Ishikawa (cell line): Measurements from ENCODE around the gene HSF4.

ENCODE experiments used
- CEBPB ChIP-seq: IDR thresholded peaks from 2 replicates; pipeline ENCODE4 v1.6.1; 2012
- EP300 ChIP-seq: IDR thresholded peaks from 2 replicates; pipeline ENCODE4 v1.6.1; 2012; ENCODE audit warnings: borderline replicate concordance
- FOXM1 ChIP-seq: IDR thresholded peaks from 2 replicates; pipeline ENCODE4 v1.6.1; 2012; ENCODE audit warnings: low read depth, borderline replicate concordance
- MAX ChIP-seq: IDR thresholded peaks from 2 replicates; pipeline ENCODE4 v1.6.1; 2012
- RAD21 ChIP-seq: IDR thresholded peaks from 2 replicates; pipeline ENCODE4 v1.6.1; 2012; ENCODE audit warnings: low read depth
- REST ChIP-seq: IDR thresholded peaks from 2 replicates; pipeline ENCODE4 v1.6.1; 2012; ENCODE audit warnings: low read depth, mild to moderate bottlenecking
- TAF1 ChIP-seq: IDR thresholded peaks from 2 replicates; pipeline ENCODE4 v1.6.1; 2012; ENCODE audit warnings: low read depth, mild to moderate bottlenecking
- TEAD4 ChIP-seq: IDR thresholded peaks from 2 replicates; pipeline ENCODE4 v1.6.1; 2012
- USF1 ChIP-seq: IDR thresholded peaks from 2 replicates; pipeline ENCODE4 v1.6.1; 2012
- ZBTB7A ChIP-seq: IDR thresholded peaks from 2 replicates; pipeline ENCODE4 v1.6.1; 2012; ENCODE audit warnings: low read depth

- TF ChIP-seq FOXM1 (no peak), RAD21 (no peak), TEAD4 (no peak), MAX (no peak), USF1 (no peak), REST (no peak), ZBTB7A (no peak), CEBPB (no peak), EP300 (no peak), TAF1 (no peak)
Observed at GRCh38 chr16:67176662-67177061, 12.1 kb downstream of the HSF4 start.
